ENCODE results near the gene OMP.
A peak's percentile ranks its signal among the peaks of the same experiment; 100 is the strongest.

OMP gene

DNA sequence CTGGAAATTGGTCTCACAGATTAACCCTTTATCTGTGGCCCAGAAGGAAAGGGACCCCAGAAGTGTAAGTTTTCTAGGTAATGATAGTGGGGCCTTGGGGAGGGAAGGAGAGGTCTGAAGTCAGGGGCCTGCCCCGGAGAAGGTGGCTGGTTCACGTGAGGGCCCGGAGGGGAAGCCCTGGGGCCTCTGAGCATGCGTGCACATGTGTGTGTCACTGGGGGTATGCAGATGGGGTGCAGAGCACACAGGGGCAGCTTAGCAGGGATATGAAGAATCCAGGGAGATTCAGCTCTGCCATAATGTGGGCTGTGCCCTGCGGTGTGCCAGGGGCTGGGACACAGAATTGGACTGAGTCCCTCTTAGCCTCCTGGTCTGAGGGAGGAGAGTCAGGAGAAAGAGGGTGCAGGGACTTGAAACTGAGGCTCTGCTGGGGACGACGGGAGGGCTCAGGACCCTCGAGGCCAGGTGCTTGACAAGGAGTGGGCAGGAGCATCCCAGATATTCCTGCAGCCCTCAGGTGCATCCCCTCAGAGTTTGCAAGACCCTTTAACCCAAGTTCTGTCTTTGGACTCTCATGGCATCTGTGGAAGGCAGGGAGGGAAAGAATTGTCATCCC, 40.9 kb downstream of the OMP start:
- no peak for DNase-seq

DNA sequence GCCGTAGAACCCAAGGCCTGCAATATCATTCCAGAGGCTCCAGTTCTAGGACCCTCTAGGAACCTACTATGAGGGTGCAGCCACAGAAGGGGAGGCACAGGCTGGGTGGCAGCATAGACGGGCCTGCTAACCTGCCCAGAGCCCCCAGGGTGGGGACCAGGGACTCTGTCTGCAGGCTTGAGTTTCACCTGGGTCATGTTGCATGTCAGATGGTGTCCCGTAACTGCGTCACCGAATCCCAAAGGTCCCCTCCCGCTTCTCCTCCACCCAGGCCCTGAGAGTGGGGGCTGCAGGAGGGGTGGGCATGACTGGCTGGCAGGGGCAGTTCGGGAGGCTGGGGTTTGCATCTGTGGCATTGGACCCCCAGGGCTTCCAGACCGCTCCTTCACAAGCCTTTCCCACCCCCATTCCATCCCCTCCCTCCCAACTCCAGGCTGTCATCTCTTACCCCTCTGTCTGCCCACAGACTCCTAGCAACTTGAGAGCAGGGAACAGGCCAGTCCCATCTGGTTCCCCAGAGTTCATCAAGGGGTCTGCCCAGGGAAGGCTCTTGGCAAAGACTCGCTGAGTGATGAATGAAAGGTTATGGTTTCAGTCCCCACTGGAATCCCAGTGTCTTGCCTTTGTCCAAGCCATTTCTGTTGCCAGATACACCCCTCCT, 41.7 kb downstream of the OMP start:
- no peak for DNase-seq

DNA sequence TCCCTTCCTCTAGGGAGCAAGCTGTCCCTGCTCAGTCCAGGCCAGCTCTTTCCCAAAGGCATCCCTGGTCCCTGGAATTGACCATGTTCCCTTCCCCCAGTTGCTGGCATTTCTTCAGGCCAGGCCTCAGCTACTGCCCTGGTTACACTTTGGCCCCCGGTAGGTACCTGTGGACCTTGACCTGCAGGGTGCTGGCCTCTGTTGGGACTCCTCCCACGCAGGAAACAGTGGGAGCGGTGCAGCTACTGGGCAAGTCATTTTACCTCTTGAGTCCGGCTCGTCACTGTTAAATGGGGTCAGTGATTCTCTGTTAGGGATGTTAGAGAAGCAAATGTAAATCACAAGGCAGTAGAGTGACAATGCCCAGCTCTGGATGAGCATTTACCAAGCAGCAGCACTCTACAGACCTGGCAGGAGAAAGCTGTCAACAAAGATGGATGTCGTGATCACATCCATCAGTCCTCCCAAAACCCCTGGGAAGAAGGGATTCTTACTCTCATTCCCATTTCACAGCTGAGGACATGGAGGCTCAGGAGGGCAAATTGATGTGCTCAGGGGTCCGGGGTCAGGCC, 42.3 kb downstream of the OMP start:
- no peak for DNase-seq

DNA sequence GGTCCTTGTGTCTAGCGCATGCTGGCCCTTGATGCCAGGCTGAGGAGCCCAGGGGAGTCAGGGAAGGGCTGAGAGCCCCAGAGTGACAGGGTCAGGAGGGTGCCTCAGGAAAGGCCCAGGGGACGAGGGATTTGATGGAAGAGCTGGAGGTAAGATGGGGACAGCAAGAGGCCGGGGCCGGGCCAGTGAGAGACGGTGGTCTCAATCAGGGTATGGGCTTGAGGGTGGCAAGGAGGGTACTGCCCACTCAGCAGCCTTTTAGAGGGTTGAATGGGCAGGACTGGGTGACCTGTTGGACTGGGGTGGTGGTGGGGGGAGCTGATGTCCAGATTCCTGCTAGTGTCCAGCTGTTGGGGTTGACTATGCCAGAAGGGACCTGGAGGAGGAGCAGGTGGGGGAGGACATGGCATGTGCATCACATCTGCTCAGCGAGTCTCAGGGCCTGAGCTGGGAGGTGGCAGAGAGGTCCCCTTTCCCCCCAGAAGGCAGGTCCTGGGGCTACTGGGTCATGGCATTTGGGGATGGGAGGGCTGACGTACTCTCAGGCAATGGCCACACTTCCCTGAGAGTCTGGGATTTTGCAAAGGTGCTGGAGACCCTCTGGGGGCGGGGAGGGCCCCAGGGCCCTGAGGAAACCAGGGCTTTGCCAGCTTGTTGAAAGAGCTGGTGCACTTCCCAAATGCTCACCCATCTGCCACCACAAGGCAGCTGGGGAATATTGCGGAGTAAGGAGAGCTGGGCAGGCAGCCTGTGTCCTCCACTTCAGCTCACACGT, 43.8 kb downstream of the OMP start:
- DNase-seq: no peak

DNA sequence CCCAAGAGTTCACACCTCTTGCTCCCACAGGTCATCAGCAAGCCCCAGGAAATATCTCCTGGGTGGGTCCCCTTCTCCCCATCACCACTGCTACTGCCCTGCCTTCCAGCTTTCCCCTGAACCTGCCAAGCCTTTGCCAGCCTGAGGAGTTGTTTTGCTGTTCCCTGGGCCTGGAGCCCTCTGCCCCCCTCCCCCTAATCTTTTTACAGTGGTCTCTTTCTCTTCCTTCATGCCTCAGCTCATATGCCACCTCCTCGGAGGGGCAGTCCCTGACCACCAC, 44.3 kb downstream of the OMP start:
- DNase-seq: peak; percentile 54

DNA sequence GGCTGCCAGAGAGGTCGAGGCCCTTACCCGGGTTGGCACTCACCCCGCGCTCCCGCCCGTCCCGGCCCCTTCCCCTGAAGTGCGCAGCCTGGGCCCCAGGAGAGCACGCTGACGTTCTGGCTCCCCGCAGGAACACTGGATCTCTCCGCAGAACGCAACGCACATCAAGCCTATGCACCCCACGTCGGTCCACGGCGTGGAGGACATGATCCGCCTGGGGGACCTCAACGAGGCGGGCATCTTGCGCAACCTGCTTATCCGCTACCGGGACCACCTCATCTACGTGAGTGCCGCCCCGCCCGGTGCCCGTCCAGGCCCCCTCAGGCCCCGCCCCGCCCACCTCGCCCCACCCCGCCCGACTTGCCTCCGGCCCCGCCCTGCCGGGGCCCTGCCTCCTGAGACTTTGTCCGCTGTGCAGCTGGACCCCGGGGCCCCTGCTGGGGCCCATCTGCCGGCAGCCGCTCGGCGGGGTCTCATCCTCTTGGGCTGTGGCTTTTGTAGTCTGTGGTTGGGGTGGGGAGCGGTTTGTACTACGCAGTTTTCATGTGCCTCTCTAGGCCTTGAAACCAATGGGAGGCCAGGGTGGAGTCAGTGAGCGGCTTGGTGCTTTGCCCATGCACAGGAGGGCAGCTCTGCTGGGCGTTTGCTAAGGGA, 45.2 kb downstream of the OMP start:
- peak; percentile 79 for DNase-seq

DNA sequence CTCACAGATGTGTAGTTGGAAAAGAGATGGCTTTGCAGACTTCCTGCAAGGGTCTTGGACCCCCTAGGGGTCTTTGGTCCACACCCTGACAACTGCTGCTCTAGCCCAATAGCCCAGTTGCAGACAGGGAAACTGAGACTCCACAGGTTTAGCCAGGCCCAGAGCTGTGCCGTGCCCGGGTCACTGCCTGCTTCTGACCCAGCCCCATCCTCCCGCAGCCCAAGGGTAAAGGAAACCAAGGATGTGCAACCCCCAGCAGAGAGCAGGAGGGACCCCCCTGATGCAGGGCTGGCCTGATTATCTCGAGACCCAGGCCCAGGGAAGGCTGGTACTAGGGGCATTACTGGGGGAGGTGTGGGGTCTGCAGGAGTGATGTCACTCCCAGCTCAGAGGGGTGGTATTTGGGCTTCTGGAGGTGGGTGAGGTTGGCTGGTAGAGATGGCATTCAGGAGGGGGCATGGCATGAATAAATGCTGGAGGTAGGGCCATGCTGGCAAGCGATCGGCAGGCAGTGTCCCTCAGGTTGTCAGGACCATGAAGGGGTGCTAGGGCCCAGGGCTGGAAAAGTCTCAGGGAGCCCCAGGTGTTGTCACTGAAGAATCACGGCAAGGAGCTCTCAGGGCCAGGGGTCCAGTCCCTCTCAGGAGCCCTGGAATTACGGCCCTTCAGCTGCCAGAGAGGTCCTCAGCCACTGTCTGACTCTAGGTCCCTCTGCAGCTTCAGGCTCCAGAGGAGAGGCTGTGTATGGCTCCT, 46.5 kb downstream of the OMP start:
- no peak for DNase-seq

DNA sequence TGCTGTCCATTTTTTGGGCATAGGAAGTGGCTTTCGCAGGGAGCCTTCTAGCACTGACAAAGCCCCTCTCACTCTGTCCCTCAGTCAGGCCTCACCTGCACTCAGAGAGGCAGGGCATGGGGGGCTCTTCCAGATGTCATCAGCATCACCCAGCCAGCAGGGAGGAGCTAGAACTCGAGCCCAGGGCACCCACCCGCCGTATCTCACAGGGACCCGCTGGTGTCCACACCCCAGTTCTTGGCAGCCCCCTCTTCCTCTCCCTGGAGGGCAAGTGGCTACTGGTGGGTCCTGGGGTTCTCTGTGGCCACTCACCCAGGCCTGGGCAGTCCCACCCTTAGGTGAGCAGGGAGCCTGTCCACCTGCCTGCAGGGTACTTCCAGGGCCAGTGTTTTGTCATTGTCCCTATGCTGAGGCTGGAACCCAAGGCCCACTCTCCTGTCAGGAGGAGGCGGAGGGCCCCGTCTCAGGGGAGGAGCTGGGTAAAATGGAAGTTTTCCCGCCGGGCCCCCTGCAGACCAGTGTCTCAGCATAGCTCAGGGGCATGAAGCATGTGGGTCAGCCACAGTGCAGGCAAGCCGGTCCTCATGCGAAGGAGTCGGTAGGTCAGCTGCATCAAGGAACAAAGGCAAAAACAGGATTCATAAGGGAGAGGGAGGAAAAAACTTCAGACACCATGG, 47.2 kb downstream of the OMP start:
- peak; percentile 49 for DNase-seq

DNA sequence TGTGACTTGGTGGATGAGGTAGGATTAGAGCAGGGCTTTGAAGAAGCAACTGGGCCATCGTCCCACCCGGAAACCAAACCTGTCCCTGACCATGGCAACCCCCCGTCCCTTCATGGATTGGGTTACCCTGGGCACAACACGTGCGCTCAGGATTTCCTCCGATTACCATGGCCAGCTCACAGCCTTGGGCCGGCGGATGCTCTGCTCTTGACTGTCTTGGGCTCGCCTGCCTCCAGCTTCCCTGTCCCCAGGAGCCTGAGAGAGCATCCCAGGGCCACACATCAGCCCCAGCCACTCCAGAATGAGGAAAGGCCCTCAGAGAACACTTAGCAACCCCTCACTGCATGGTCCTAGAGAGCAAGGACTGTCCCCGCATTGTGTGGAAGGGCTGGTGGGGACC, 48.2 kb downstream of the OMP start:
- DNase-seq: no peak

DNA sequence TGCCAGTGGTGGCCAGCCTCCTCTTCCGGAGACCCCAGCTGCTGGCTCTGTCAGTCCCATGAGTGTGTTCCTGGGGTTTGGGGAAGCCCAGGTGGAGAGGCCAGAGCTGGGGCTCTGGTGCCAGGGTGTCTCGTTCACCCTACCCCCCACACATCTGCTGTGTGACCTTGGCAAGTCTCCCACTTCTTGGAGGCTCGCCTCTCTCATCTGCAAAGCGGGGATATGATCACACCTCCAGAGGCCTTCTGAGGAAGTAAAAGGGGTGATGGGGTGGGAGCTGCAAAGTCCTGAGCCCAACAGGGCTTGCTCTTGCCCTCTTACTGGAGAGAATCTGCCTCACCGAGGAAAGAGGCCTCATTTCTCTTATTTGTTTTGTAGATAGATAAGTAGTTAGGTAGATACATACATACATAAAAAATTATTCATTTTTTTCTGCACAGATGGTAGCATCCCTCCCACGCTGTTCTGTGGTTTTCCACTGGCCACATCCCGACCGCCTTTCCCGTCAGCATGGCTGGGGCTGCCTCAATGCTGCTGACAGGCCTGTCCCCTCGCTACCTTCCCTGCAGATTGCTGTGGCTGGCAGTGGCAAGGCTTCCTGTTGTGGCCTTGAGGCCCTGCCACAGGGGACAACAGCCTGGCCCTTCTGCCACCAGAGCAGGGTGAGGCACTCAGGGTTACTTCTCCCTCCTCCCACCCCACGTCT, 49.3 kb downstream of the OMP start:
- DNase-seq: no peak

DNA sequence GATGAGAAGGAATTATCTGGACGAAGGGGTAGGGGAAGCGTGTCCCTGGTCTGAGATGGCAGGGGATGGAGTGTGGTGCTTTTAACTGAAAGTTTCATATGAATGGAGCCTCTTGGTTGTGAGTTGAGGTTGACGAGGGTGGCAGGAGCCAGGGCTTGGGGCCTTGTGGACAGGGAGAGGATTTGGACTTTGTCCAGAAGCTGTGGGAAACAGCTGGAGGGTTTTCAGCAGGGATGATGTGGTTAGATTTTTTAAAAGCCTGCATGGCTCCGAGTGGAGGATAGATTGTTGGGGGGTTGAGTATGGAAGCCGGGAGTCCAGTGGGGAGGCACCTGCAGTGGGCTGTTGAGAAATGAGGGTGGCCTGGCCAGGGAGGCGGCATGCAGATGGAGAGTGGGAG, 50.2 kb downstream of the OMP start:
- DNase-seq: no peak

All from retina (tissue), 1 donor.